Duodenal mucosa (tissue), 2 donors: ENCODE measurements around the gene SIL1.

Source experiments
- H3K27ac ChIP-seq: one replicate; pipeline ENCODE4 v1.7.0; 2013; ENCODE audit warnings: low read depth, low read length
- H3K27me3 ChIP-seq, 2 donors: one replicate each; pipeline ENCODE4 v1.7.0; 2013; ENCODE audit warnings: low read length in 2 of 2, control low read depth in 1 of 2; ENCODE audit not compliant: insufficient read depth in 2 of 2, control insufficient read depth in 1 of 2
- H3K36me3 ChIP-seq, 2 donors: one replicate each; pipeline ENCODE4 v1.7.0; 2013; ENCODE audit warnings: low read length in 2 of 2, control low read depth in 1 of 2; ENCODE audit not compliant: insufficient read depth in 2 of 2, control insufficient read depth in 1 of 2
- H3K4me1 ChIP-seq, 2 donors: one replicate each; pipeline ENCODE4 v1.7.0; 2013; ENCODE audit warnings: low read length in 2 of 2, control low read depth in 1 of 2; ENCODE audit not compliant: insufficient read depth in 2 of 2, control insufficient read depth in 1 of 2
- H3K4me3 ChIP-seq, 2 donors: one replicate each; pipeline ENCODE4 v1.7.0; 2013; ENCODE audit warnings: low read length in 2 of 2, low read depth in 1 of 2
- H3K9ac ChIP-seq, 2 donors: one replicate each; pipeline ENCODE4 v1.7.0; 2013; ENCODE audit warnings: low read length in 2 of 2, low read depth in 1 of 2
- H3K9me3 ChIP-seq, 2 donors: one replicate each; pipeline ENCODE4 v1.7.0; 2013; ENCODE audit warnings: low read length in 2 of 2, control low read depth in 1 of 2; ENCODE audit not compliant: control insufficient read depth in 1 of 2

SIL1 gene

DNA sequence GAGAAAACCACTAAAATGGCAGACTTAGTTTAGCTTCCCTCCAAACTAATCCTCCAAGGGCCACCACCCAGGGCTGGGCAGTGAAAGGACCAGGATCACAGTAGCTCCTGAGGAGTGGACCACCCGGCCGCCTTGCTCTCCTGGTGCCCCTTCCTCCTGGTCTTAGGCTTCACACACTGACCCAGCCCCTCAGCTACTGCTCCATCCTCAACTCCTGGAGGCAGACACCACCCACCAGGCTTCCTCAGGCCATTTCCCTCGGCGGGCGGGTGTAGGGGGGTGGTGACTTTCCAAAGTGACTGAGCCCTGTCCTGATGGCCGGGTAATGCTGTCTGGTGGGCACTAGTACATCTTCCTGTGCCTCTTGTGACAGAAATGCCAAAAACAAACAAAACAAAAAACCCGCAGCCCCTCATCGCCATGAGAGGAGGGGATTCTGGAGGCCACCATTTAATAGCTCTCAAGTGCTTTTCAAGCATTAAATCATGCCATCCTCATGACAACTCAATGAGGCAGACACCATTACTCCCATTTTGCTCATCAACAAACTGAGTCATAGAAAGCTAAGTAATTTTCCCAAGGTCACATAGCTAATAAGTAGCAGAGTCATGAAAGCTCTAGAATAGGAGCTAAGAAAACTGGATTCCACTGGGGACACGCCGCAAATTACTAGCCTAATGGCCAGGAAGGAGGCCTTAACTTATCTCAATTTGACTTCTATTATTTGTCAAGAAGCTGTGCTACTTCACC is 231.8 kb downstream of the SIL1 start:
- no peaks in the 10 kb centered on the region for H3K9me3 ChIP-seq
- no peaks in the 10 kb centered on the region for H3K36me3 ChIP-seq
- no peaks in the 10 kb centered on the region for H3K27me3 ChIP-seq
- H3K9ac ChIP-seq: no peak overlapping the region
- no peak overlapping the region for H3K27ac ChIP-seq
- peaks cover 18 to 30% of the 10 kb centered on the region in 2 donors for H3K4me1 ChIP-seq
- no peak overlapping the region for H3K4me3 ChIP-seq

DNA sequence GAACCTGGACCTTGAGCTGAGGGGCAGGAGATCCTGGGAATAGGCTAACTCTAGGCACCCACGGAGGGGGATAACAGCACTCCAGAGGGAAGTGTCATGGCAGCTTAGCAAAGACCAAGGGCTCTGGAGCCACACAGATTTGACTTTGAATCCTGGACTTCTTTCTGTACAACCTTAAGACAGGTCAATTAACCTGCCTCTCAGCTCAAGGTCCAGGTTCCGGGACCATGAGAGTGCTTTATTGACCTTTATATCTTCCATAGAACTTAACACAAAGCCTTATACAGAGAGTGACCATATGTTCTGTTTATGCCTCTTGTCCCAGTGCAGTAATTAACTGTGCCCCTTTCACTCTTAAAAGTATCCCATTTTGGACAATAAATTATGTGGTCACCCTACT is 232.5 kb downstream of the SIL1 start:
- no peaks in the 10 kb centered on the region for H3K27me3 ChIP-seq
- no peaks in the 10 kb centered on the region for H3K9me3 ChIP-seq
- no peak overlapping the region for H3K4me3 ChIP-seq
- no peaks in the 10 kb centered on the region for H3K36me3 ChIP-seq
- peaks cover 18 to 30% of the 10 kb centered on the region in 2 donors for H3K4me1 ChIP-seq
- no peak overlapping the region for H3K27ac ChIP-seq
- H3K9ac ChIP-seq: no peak overlapping the region

- Histone ChIP-seq H3K4me3 (no peak overlapping the region), H3K27me3 (no peaks in the 10 kb centered on the region), H3K36me3 (no peaks in the 10 kb centered on the region), H3K27ac (no peak overlapping the region), H3K4me1 (peaks cover 18 to 30% of the 10 kb centered on the region in 2 donors), H3K9me3 (no peaks in the 10 kb centered on the region), H3K9ac (no peak overlapping the region)
Observed at GRCh38 chr5:138964647-138965201, 233.4 kb downstream of the SIL1 start.

DNA sequence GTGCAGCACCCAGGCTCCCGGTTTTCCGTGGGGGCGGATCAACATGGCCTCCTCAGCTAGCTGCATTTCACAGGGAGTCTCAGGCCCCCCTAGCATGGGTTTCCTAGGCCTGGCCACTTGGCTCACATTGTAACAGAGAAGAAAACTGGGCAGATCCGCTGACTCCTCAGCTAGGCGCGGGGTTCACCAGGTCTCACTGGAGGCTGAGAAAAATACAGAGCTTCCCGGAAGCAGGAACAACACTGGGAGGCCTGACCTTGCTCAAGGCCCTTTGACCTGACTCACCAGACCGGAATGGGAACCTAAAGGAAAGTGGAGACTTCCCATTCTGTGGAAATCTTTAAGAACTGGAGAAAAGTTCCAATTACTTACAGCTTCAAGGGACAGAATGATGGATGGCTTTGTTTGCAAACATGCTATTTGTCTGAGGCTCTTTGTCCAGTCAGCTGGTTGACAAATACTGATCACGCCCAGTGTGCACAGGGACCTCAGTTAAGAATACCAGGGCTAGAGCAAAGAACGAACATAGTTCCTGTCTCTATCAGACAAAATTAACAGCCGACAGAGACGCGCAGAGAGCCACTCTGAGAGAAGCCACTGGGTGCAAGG is 234.3 kb downstream of the SIL1 start:
- H3K9ac ChIP-seq: no peak overlapping the region
- H3K4me3 ChIP-seq: no peak overlapping the region
- H3K4me1 ChIP-seq: peaks cover 18 to 30% of the 10 kb centered on the region in 2 donors
- H3K9me3 ChIP-seq: no peaks in the 10 kb centered on the region
- H3K36me3 ChIP-seq: no peaks in the 10 kb centered on the region
- H3K27ac ChIP-seq: no peak overlapping the region
- H3K27me3 ChIP-seq: no peaks in the 10 kb centered on the region

DNA sequence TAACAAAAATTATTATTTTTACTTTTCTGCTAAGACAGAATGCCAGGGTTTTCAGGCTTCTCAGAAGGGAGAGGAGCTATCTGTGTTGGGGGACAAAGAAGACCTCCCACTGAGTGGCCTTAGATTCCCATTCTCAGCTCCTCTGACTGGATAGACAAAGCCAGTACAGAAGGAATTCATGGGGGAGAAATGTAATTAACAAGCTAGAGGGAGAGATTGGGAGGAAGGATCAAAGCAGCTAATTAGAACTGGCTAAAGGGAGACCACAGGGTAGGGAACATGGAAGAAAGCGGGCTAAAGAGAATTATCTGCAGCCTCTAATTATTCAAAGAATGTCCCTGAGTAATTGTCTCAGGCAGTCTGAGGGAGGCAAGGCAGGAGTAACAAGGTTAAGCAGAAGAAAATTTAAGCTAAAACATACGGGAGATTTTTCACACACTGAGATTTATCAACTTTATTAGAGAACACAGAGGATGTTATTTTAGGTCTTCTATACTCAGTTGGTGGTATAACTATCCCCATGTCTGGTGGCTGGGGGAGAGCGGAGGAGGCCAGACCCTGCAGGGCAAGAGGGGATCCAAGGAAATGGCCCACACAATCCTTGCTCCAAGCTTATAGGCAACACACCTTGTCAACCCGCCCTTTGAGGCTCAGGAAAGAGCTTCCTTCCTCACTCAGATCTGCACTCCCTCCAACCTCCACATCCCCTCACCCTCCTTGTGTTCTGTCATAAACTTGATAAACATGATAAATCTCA is 235.4 kb downstream of the SIL1 start:
- no peak overlapping the region for H3K4me3 ChIP-seq
- no peak overlapping the region for H3K27ac ChIP-seq
- no peaks in the 10 kb centered on the region for H3K36me3 ChIP-seq
- H3K9me3 ChIP-seq: no peaks in the 10 kb centered on the region
- H3K4me1 ChIP-seq: peaks cover 7 to 22% of the 10 kb centered on the region in 2 donors
- no peak overlapping the region for H3K9ac ChIP-seq
- no peaks in the 10 kb centered on the region for H3K27me3 ChIP-seq

- no peak overlapping the region for H3K9ac ChIP-seq
- H3K4me1 ChIP-seq: peaks cover 0 to 17% of the 10 kb centered on the region in 2 donors
- no peaks in the 10 kb centered on the region for H3K36me3 ChIP-seq
- H3K4me3 ChIP-seq: no peak overlapping the region
- H3K9me3 ChIP-seq: no peaks in the 10 kb centered on the region
- H3K27ac ChIP-seq: no peak overlapping the region
- no peaks in the 10 kb centered on the region for H3K27me3 ChIP-seq
Observed at GRCh38 chr5:138961729-138962128, 236.4 kb downstream of the SIL1 start.

DNA sequence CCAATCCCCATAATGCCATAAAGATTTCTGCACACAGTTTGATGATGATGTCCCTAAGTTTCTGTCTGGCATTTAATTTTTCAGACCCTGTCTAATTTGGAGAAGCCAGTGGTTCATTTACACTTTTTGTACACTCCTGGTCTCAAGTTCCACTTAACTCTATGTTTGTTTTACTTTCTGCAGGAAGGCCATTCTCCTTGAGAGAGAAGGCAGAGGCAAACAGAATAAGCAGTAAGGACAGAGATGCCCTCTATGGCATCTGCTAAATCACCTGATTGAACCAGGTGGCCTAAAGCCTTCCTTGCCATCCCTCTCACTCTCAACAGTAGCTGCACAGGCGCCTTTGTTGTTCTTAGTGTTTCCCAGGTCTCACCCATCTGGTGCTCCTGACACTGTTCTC is 236.9 kb downstream of the SIL1 start:
- Histone ChIP-seq H3K4me1 (peaks cover 0 to 17% of the 10 kb centered on the region in 2 donors), H3K9ac (no peak overlapping the region), H3K9me3 (no peaks in the 10 kb centered on the region), H3K27ac (no peak overlapping the region), H3K36me3 (no peaks in the 10 kb centered on the region), H3K27me3 (no peaks in the 10 kb centered on the region), H3K4me3 (no peak overlapping the region)

GRCh38 chr5:138960145-138960692 is 237.9 kb downstream of the SIL1 start:
- Histone ChIP-seq H3K4me1 (peaks cover 3 to 13% of the 10 kb centered on the region in 2 donors), H3K27ac (no peak overlapping the region), H3K27me3 (no peaks in the 10 kb centered on the region), H3K9ac (no peak overlapping the region), H3K4me3 (no peak overlapping the region), H3K9me3 (no peaks in the 10 kb centered on the region), H3K36me3 (no peaks in the 10 kb centered on the region)

DNA sequence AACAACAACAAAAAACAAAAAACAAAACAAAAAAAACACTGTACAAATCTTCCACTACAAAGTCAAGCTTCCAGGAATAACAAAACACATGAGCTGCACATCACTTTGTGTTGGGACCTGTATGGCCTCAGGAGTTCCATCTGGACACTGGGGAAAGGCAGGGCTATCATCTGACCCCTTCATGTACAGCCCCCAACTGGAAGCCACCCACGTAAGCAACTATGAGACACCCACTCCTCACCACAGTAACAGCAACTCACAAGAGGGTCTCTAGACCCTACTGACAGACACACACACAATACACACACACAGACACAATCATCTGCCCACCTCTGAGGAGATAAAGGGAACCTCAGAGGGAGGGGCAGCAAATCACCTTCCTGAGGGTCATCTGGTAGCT is 241.4 kb downstream of the SIL1 start:
- H3K36me3 ChIP-seq: no peaks in the 10 kb centered on the region
- H3K27ac ChIP-seq: no peak overlapping the region
- H3K9me3 ChIP-seq: no peaks in the 10 kb centered on the region
- no peaks in the 10 kb centered on the region for H3K27me3 ChIP-seq
- H3K4me1 ChIP-seq: peaks cover 20 to 27% of the 10 kb centered on the region in 2 donors
- no peak overlapping the region for H3K9ac ChIP-seq
- H3K4me3 ChIP-seq: no peak overlapping the region
